GM18526 (cell line): ENCODE data around the gene TNC.

ENCODE experiments used
- POLR2A ChIP-seq: IDR thresholded peaks from 3 replicates; pipeline ENCODE4 v1.6.1; 2011; ENCODE audit not compliant: insufficient read length; ENCODE audit errors: extremely low read depth

Gene TNC

GRCh38 chr9:114995681-114996221, 122.2 kb downstream of the TNC start:
- TF ChIP-seq POLR2A = no peak

- TF ChIP-seq POLR2A = no peak
Measured at GRCh38 chr9:114994768-114995167, 123.2 kb downstream of the TNC start.

GRCh38 chr9:114991861-114992260, 126.1 kb downstream of the TNC start:
- TF ChIP-seq POLR2A = no peak

- no peak for TF ChIP-seq POLR2A
Measured at GRCh38 chr9:114990901-114991300, 127.1 kb downstream of the TNC start.

- TF ChIP-seq POLR2A = no peak
Measured at GRCh38 chr9:114989600-114990410, 128.2 kb downstream of the TNC start.

GRCh38 chr9:114988962-114989599, 128.9 kb downstream of the TNC start:
- no peak for TF ChIP-seq POLR2A

GRCh38 chr9:114987116-114987515, 130.8 kb downstream of the TNC start:
- no peak for TF ChIP-seq POLR2A

- TF ChIP-seq POLR2A = no peak
Measured at GRCh38 chr9:114985959-114986501, 131.9 kb downstream of the TNC start.

GRCh38 chr9:114981063-114981462, 136.9 kb downstream of the TNC start:
- no peak for TF ChIP-seq POLR2A

GRCh38 chr9:114973216-114973615, 144.7 kb downstream of the TNC start:
- no peak for TF ChIP-seq POLR2A

GRCh38 chr9:114972510-114973136, 145.3 kb downstream of the TNC start:
- no peak for TF ChIP-seq POLR2A
